ENCODE measurements around the gene AKAP13. TPM values are rescaled to one million over a fixed set of nuclear protein-coding genes. Genes with fewer than 3 reads are reported as not detected.

The AKAP13 gene
- total RNA-seq, 4 donors from 2014 or later: 131 to 265 (median 224) TPM

GRCh38 chr15:85464471-85464870, 84.1 kb downstream of the AKAP13 start:
- TF ChIP-seq CTCF (IDR thresholded peaks at IDR 0.05; ENCODE audit: low read depth): no peak

GRCh38 chr15:85470563-85471271, 90.3 kb downstream of the AKAP13 start:
- TF ChIP-seq CTCF (IDR thresholded peaks at IDR 0.05; ENCODE audit: low read depth): no peak

- TF ChIP-seq CTCF (IDR thresholded peaks at IDR 0.05; ENCODE audit: low read depth): no peak
These were observed 91.9 kb downstream of the AKAP13 start for GRCh38 chr15:85472349-85472748.

GRCh38 chr15:85473455-85473854, 93.1 kb downstream of the AKAP13 start:
- no peak for TF ChIP-seq CTCF (IDR thresholded peaks at IDR 0.05; ENCODE audit: low read depth)

- no peak for TF ChIP-seq CTCF (IDR thresholded peaks at IDR 0.05; ENCODE audit: low read depth)
These were observed 94.4 kb downstream of the AKAP13 start for GRCh38 chr15:85474700-85475316.

GRCh38 chr15:85475317-85475701, 94.9 kb downstream of the AKAP13 start:
- no peak for TF ChIP-seq CTCF (IDR thresholded peaks at IDR 0.05; ENCODE audit: low read depth)

- no peak for TF ChIP-seq CTCF (IDR thresholded peaks at IDR 0.05; ENCODE audit: low read depth)
These were observed 95.3 kb downstream of the AKAP13 start for GRCh38 chr15:85475711-85476110.
